A673 (cell line): Measurements from ENCODE around the gene CCDC59.

Experiments
- EZH2 ChIP-seq: fragments of 200-600 bp; sonication (generic); IDR thresholded peaks from 2 replicates; pipeline ENCODE4 v1.6.1; 2017; ENCODE audit warnings: borderline replicate concordance, low read depth, mild to moderate bottlenecking, mixed read lengths, antibody characterized with exemption, low read length; ENCODE audit not compliant: poor library complexity, severe bottlenecking
- TF ChIP-seq, protein P1 (sequence below): fragments of 300-800, 200-600 bp; sonication (generic); conservative IDR thresholded peaks from 2 replicates; pipeline ENCODE4 v1.5.1; 2017; ENCODE audit warnings: low read depth, mild to moderate bottlenecking, antibody characterized with exemption, low read length, moderate library complexity, mixed read lengths

DNA sequence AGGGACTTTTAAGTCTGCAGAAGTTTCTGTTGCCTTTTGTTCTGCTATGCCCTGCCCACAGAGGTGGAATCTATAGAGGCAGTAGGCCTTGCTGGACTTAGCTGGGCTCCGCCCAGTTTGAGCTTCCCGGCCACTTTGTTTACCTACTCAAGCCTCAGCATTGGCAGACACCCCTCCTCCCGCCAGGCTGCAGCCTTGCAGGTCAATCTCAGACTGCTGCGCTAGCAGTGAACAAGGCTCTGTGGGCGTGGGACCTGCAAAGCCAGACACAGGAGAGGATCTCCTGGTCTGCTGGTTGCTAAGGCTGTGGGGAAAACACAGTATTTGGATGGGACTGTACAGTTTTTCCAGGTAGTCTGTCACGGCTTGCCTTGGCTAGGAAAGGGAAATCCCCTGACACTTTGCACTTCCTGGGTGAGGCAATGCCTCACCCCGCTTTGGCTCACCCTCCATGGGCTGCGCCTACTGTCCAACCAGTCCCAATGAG is 43.7 kb downstream of the CCDC59 start:
- TF ChIP-seq, protein P1, sequence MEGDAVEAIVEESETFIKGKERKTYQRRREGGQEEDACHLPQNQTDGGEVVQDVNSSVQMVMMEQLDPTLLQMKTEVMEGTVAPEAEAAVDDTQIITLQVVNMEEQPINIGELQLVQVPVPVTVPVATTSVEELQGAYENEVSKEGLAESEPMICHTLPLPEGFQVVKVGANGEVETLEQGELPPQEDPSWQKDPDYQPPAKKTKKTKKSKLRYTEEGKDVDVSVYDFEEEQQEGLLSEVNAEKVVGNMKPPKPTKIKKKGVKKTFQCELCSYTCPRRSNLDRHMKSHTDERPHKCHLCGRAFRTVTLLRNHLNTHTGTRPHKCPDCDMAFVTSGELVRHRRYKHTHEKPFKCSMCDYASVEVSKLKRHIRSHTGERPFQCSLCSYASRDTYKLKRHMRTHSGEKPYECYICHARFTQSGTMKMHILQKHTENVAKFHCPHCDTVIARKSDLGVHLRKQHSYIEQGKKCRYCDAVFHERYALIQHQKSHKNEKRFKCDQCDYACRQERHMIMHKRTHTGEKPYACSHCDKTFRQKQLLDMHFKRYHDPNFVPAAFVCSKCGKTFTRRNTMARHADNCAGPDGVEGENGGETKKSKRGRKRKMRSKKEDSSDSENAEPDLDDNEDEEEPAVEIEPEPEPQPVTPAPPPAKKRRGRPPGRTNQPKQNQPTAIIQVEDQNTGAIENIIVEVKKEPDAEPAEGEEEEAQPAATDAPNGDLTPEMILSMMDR, result no peak
- no peak for TF ChIP-seq EZH2
